ENCODE results near the gene NUCB1.
"Not testable (repeated sequence)": the region's sequence is repeated elsewhere in the genome, so short reads cannot be mapped to it uniquely, and the experiment has no call there.

DNA sequence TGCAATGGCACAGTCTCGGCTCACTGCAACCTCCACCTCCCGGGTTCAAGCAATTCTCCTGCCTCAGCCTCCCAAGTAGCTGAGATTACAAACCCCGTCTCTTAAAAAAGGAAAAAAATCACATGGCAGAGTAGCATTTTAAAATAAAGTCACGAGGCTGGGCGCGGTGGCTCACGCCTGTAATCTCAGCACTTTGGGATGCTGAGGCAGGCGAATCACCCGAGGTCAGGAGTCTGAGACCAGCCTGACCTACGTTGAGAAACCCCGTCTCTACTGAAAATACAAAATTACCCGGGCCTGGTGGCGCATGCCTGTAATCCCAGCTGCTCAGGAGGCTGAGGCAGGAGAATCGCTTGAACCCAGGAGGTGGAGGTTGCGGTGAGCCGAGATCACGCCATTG is 27.6 kb downstream of the NUCB1 start:
- TF ChIP-seq, protein P1, sequence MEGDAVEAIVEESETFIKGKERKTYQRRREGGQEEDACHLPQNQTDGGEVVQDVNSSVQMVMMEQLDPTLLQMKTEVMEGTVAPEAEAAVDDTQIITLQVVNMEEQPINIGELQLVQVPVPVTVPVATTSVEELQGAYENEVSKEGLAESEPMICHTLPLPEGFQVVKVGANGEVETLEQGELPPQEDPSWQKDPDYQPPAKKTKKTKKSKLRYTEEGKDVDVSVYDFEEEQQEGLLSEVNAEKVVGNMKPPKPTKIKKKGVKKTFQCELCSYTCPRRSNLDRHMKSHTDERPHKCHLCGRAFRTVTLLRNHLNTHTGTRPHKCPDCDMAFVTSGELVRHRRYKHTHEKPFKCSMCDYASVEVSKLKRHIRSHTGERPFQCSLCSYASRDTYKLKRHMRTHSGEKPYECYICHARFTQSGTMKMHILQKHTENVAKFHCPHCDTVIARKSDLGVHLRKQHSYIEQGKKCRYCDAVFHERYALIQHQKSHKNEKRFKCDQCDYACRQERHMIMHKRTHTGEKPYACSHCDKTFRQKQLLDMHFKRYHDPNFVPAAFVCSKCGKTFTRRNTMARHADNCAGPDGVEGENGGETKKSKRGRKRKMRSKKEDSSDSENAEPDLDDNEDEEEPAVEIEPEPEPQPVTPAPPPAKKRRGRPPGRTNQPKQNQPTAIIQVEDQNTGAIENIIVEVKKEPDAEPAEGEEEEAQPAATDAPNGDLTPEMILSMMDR (IDR thresholded peaks at IDR 0.05; ENCODE audit: insufficient read depth, low read depth, low read length), result not testable (repeated sequence)
- not testable (repeated sequence) for TF ChIP-seq EZH2 (IDR thresholded peaks at IDR 0.05; ENCODE audit: insufficient read depth, low read length)
